ENCODE results near the gene AFG3L2.
A peak's percentile ranks its signal among the peaks of the same experiment; 100 is the strongest.
"Not testable (repeated sequence)": the region's sequence is repeated elsewhere in the genome, so short reads cannot be mapped to it uniquely, and the experiment has no call there.

AFG3L2 gene

GRCh38 chr18:12394428-12394827 is 17.4 kb upstream of the AFG3L2 start:
- DNase-seq = no peak

- DNase-seq = no peak
These were observed 17.0 kb upstream of the AFG3L2 start for GRCh38 chr18:12393998-12394397.

GRCh38 chr18:12393510-12393909 is 16.5 kb upstream of the AFG3L2 start:
- DNase-seq = no peak

- DNase-seq = peak; percentile 36
These were observed 14.6 kb upstream of the AFG3L2 start for GRCh38 chr18:12391487-12392165.

GRCh38 chr18:12388442-12388841 is 11.4 kb upstream of the AFG3L2 start:
- DNase-seq = no peak

GRCh38 chr18:12384261-12384660 is 7.2 kb upstream of the AFG3L2 start:
- no peak for DNase-seq

GRCh38 chr18:12383759-12384158 is 6.7 kb upstream of the AFG3L2 start:
- DNase-seq = not testable (repeated sequence)

- not testable (repeated sequence) for DNase-seq
These were observed 5.3 kb upstream of the AFG3L2 start for GRCh38 chr18:12382221-12382814.

GRCh38 chr18:12378198-12378558 is 1.2 kb upstream of the AFG3L2 start:
- DNase-seq = not testable (repeated sequence)

GRCh38 chr18:12377556-12378197 is 650 bp upstream of the AFG3L2 start:
- no peak for DNase-seq

GRCh38 chr18:12376034-12376753 is 833 bp downstream of the AFG3L2 start:
- no peak for DNase-seq

GRCh38 chr18:12374401-12374800 is 2.6 kb downstream of the AFG3L2 start:
- no peak for DNase-seq

- no peak for DNase-seq
These were observed 3.3 kb downstream of the AFG3L2 start for GRCh38 chr18:12373771-12374116.

- no peak for DNase-seq
These were observed 3.8 kb downstream of the AFG3L2 start for GRCh38 chr18:12373116-12373770.

- DNase-seq = no peak
These were observed 4.6 kb downstream of the AFG3L2 start for GRCh38 chr18:12372406-12372805.

- no peak for DNase-seq
These were observed 5.4 kb downstream of the AFG3L2 start for GRCh38 chr18:12371590-12371989.

GRCh38 chr18:12369211-12369610 is 7.8 kb downstream of the AFG3L2 start:
- DNase-seq = no peak

- no peak for DNase-seq
These were observed 10.2 kb downstream of the AFG3L2 start for GRCh38 chr18:12366784-12367183.

- DNase-seq = no peak
These were observed 10.6 kb downstream of the AFG3L2 start for GRCh38 chr18:12366379-12366778.

GRCh38 chr18:12362473-12363174 is 14.4 kb downstream of the AFG3L2 start:
- no peak for DNase-seq

- DNase-seq = no peak
These were observed 15.2 kb downstream of the AFG3L2 start for GRCh38 chr18:12361770-12362378.

GRCh38 chr18:12359515-12359927 is 17.5 kb downstream of the AFG3L2 start:
- DNase-seq = no peak
